Muscle of leg (tissue), 11 donors: ENCODE data around the gene SEC14L5. TPM values are rescaled to one million over a fixed set of nuclear protein-coding genes. Genes with fewer than 3 reads are reported as not detected.

ENCODE experiments used
- DNase-seq: peaks from one replicate; pipeline ENCODE4 v3.0.0; 2013
- H3K27ac ChIP-seq: one replicate; pipeline ENCODE4 v1.5.1; 2013; ENCODE audit warnings: mild to moderate bottlenecking, low read length, control low read depth
- H3K27me3 ChIP-seq: one replicate; pipeline ENCODE4 v1.6.1; 2013; ENCODE audit warnings: low read length; ENCODE audit not compliant: control insufficient read depth, insufficient read depth
- H3K36me3 ChIP-seq: one replicate; pipeline ENCODE4 v1.6.1; 2013; ENCODE audit warnings: low read length; ENCODE audit not compliant: control insufficient read depth, insufficient read depth
- H3K4me1 ChIP-seq: one replicate; pipeline ENCODE4 v1.6.1; 2013; ENCODE audit warnings: low read length; ENCODE audit not compliant: control insufficient read depth, insufficient read depth
- H3K4me3 ChIP-seq: one replicate; pipeline ENCODE4 v1.5.1; 2013; ENCODE audit warnings: low read length, control low read depth
- H3K9me3 ChIP-seq: replicated peaks from 2 replicates; pipeline ENCODE4 v1.6.1; 2013; ENCODE audit warnings: low read depth, low read length; ENCODE audit not compliant: control insufficient read depth
- WGBS: methylation state at CpG from one replicate; pipeline ENCODE4 v1.1.5; 2013; ENCODE audit warnings: missing lambda C conversion rate; ENCODE audit not compliant: insufficient coverage; 5-methylcytosine and 5-hydroxymethylcytosine counted together
- polyA plus RNA-seq, 8 donors: library from polyadenylated mRNA; unstranded; fragments of 120-200 nt; gene quantifications; one replicate each; pipeline versions ENCODE4 v1.2.1 to v1.2.3, GENCODE V29; 2013; ENCODE audit warnings: inconsistent platforms in 1 of 8, low replicate concordance in 1 of 8; ENCODE audit not compliant: insufficient read length in 8 of 8, insufficient read depth in 1 of 8
- total RNA-seq: library from RNA; stranded (reverse); fragments of 120-200 nt; gene quantifications from one replicate; pipeline ENCODE4 v1.2.4, GENCODE V29; 2013

The SEC14L5 gene
- total and polyA plus RNA-seq, 9 donors, result 0.40 to 1.00 (median 0.84) TPM

DNA sequence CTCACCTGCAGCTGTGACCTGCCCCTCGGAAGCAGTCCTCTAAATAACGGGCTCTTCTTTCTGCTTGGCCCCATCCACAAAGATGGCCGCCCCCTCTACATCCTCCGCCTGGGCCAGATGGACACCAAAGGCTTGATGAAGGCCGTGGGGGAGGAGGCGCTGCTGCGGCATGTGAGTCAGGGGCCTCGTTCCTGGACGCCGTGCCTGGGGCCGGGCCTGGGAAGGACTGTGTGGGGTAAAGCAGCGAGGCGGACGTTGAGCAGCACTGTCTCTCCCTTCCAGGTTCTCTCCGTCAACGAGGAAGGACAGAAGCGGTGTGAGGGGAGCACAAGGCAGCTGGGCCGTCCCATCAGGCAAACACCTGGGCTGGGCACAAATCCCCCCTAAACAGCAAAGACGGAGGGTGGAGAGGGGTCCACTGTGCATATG lies 42.5 kb downstream of the SEC14L5 start:
- Histone ChIP-seq H3K9me3 (no peaks in the 10 kb centered on the region), H3K27ac (no peak overlapping the region), H3K4me1 (no peaks in the 10 kb centered on the region), H3K4me3 (no peak overlapping the region), H3K27me3 (peaks cover 3% of the 10 kb centered on the region), H3K36me3 (no peaks in the 10 kb centered on the region)
- 74% methylated on average over 10 of the region's 19 CpGs for WGBS
- no peak for DNase-seq

DNA sequence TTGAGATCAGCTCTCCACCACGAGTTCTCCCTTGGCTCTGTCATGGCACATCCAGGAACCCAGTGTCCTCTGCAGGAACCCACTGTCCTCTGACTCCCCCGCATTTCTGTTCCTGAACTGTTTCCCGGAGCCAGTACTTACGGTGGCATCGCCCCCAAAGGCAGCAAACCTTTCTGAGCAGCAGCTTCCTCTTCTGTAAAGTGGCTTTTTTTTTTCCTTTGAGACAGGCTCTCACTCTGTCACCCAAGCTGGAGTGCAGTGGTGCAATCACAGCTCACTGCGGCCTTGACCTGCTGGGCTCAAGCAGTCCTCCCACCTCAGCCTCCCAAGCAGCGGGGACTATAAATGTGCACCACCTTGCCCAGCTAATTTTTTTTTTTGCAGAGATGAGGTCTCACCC lies 43.4 kb downstream of the SEC14L5 start:
- DNase-seq, result no peak
- Histone ChIP-seq H3K27me3 (peaks cover 3% of the 10 kb centered on the region), H3K4me1 (no peaks in the 10 kb centered on the region), H3K36me3 (no peaks in the 10 kb centered on the region), H3K9me3 (no peaks in the 10 kb centered on the region), H3K4me3 (no peak overlapping the region), H3K27ac (no peak overlapping the region)
- WGBS, result 82% methylated on average over 6 of the region's 7 CpGs

DNA sequence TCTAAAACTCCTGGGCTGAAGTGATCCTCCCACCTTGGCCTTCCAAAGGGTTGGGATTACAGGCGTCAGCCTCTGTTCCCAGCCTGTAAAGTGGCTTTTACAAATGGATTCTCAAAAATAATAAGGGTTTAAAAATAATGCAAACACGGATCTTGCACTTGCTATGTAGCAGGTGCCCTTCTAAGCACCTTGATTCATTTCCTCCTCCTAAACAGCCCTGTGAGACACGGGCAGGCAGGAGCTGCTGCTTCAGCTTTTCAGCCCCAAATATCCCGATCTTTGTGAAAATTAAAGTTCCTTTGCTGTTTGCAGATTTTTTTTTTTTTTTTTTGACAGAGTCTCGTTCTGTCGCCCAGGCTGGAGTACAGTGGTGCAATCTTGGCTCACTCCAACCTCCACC lies 43.9 kb downstream of the SEC14L5 start:
- no peak overlapping the region for H3K27ac ChIP-seq
- no peaks in the 10 kb centered on the region for H3K36me3 ChIP-seq
- no peak for DNase-seq
- H3K9me3 ChIP-seq, result no peaks in the 10 kb centered on the region
- H3K27me3 ChIP-seq, result peaks cover 3% of the 10 kb centered on the region
- no CpG with 5 or more reads among the region's 6 CpGs for whole genome bisulfite sequencing
- peaks cover 2% of the 10 kb centered on the region for H3K4me1 ChIP-seq
- H3K4me3 ChIP-seq, result no peak overlapping the region

DNA sequence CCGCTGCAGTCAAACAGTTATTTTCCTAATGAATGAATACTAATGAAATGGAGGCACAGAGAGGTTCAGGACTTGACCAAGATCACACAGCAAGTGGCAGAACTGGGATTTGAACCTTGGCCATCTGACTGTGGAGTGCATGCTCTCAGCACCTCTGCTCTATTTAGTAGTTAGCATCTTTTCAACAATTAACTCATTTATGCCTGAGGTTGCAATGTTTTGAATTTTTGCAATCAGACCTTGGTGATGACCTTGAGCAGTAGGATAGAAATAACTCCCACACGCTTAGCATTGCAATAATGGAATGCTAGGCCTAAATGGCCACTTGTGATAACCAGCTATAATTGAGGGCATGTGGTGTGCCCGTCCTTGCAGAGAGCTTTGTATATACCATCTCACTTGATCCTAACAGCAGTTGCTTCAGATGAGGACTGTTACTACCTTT lies 44.6 kb downstream of the SEC14L5 start:
- H3K27ac ChIP-seq, result no peak overlapping the region
- peaks cover 2% of the 10 kb centered on the region for H3K4me1 ChIP-seq
- WGBS, result no CpG with 5 or more reads among the region's 3 CpGs
- H3K9me3 ChIP-seq, result no peaks in the 10 kb centered on the region
- H3K27me3 ChIP-seq, result peaks cover 3% of the 10 kb centered on the region
- H3K36me3 ChIP-seq, result no peaks in the 10 kb centered on the region
- no peak for DNase-seq
- H3K4me3 ChIP-seq, result no peak overlapping the region

DNA sequence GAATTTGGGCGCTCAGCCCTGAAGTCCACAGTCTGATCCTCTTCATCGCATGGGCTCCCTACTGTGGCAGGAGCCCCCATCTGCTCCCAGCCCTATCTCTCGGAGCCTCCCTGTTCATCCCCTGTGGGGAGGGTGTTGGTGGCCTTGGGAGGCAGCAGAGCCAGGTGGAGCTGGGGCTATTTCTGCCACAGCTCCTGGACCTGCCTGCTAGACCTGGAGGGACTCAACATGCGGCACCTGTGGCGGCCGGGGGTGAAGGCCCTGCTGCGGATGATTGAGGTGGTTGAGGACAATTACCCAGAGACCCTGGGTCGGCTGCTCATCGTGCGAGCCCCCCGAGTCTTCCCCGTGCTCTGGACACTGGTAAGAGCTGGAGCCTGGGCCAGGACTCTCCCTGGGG lies 45.1 kb downstream of the SEC14L5 start:
- WGBS, result 79% methylated on average over 6 of the region's 12 CpGs
- Histone ChIP-seq H3K9me3 (no peaks in the 10 kb centered on the region), H3K36me3 (no peaks in the 10 kb centered on the region), H3K27me3 (peaks cover 3% of the 10 kb centered on the region), H3K27ac (no peak overlapping the region), H3K4me3 (no peak overlapping the region), H3K4me1 (peaks cover 2% of the 10 kb centered on the region)
- no peak for DNase-seq

DNA sequence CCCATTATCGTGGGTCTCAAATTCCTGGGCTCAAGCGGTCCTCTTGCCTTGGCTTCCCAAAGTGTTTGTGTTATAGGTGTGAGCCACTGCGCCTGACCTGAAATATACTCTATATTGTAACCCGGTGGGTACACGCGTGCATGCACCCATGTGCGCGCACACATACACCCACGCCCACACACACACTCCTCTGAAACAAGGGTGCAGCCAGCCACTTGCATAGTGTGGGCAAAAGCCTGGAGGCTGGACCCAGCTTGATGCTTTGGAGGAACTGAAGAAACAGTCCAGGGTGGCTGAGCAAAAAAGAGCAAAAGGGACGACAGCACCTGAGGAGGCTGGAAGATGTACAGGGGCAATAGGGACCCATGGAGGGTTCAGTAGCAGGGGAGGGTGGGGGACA lies 45.7 kb downstream of the SEC14L5 start:
- peaks cover 3% of the 10 kb centered on the region for H3K27me3 ChIP-seq
- H3K36me3 ChIP-seq, result no peaks in the 10 kb centered on the region
- no peak for DNase-seq
- no peak overlapping the region for H3K27ac ChIP-seq
- peaks cover 2% of the 10 kb centered on the region for H3K4me1 ChIP-seq
- H3K9me3 ChIP-seq, result no peaks in the 10 kb centered on the region
- 67% methylated on average over 1 of the region's 10 CpGs for WGBS
- no peak overlapping the region for H3K4me3 ChIP-seq

DNA sequence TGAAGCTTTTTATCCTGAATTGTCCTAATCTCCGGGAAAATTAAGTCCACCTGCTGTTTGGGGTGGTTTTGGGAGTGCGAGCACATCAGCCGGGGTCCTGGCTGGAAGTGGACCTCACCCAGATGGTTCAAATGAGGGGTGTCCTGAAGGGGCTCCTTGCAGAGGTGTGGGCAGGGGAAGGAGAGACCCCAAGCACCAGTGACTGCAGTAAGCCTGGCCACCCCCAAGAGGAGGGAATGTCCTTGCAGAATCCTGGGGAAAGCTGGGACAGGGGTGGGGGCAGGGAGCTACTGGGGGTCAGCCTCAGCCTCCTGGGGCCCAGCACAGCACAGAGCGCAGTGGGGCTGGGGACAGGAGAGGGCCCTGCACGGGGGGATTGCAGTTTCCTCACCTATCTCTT lies 46.2 kb downstream of the SEC14L5 start:
- Histone ChIP-seq H3K4me3 (no peak overlapping the region), H3K27ac (no peak overlapping the region)
- 79% methylated on average over 4 of the region's 5 CpGs for WGBS

DNA sequence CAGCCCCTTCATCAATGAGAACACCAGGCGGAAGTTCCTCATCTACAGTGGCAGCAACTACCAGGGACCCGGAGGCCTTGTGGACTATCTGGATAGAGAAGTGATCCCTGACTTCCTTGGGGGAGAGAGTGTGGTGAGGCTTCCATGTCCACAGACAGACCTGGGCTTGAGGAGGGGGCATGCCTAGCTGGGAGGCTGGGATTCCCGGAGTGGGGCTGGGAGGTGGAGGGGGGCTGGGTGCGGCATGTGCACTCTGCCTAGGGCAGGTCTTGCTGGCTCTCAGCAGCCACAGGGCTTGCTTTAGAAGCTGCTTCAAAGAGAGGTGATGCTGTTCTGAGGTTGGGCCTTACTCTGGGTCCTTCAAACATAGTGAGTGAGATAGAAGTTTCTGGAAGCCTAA lies 47.8 kb downstream of the SEC14L5 start:
- no peak for DNase-seq
- 40% methylated on average over 2 of the region's 4 CpGs for WGBS
- H3K36me3 ChIP-seq, result no peaks in the 10 kb centered on the region
- H3K9me3 ChIP-seq, result no peaks in the 10 kb centered on the region
- no peak overlapping the region for H3K4me3 ChIP-seq
- H3K27me3 ChIP-seq, result peaks cover 9% of the 10 kb centered on the region
- H3K27ac ChIP-seq, result no peak overlapping the region
- peaks cover 2% of the 10 kb centered on the region for H3K4me1 ChIP-seq

More for the DNA sequence above, 46.2 kb downstream of the SEC14L5 start:
- DNase-seq, result no peak
- no peaks in the 10 kb centered on the region for H3K9me3 ChIP-seq
- H3K27me3 ChIP-seq, result peaks cover 3% of the 10 kb centered on the region
- H3K4me1 ChIP-seq, result peaks cover 2% of the 10 kb centered on the region
- H3K36me3 ChIP-seq, result no peaks in the 10 kb centered on the region

DNA sequence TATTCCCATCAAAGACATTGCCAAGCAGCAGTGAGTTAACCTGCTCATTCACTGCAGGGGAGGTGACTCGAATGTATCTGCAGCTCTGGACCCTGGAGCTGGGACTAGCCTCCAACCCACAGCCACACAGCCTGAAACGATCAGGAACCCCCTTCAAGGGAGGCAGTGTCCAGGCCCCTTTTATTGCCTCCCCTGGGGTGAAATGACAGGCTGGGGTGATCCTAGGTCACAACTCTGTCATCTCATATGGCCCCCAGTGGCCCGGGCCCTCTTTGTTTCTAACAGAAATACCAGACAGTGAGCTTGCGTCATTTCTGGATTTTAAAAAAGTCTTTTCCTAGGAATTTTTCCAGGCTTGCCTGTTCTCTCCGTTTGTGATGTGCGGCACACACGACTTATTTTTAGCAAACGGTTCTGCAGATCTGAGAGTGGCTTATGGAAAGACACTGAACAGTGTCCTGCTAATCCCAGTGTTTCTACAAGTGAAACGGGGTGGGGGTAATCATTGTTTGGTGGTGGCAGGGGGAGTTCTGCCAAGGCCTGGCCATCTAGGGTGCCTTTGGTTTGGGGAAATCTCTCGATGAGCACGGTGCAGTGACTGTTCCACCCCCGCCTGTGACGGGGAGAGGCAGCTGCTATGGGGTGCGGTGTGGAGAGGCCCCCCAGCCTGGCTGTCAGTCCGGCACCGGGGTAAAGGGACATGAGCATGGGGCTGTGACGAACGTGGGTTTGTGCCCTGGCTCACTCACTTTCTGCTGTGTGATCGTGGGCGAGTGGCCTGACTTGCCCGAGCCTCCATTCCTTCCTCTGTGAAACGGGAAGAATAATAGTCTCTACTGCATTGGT lies 48.4 kb downstream of the SEC14L5 start:
- Histone ChIP-seq H3K4me3 (no peak overlapping the region), H3K27me3 (peaks cover 10% of the 10 kb centered on the region), H3K9me3 (no peaks in the 10 kb centered on the region), H3K27ac (peak overlapping the region; percentile 25), H3K4me1 (peaks cover 2% of the 10 kb centered on the region), H3K36me3 (no peaks in the 10 kb centered on the region)
- DNase-seq, result peak; percentile 81
- 55% methylated on average over 16 of the region's 22 CpGs for WGBS

DNA sequence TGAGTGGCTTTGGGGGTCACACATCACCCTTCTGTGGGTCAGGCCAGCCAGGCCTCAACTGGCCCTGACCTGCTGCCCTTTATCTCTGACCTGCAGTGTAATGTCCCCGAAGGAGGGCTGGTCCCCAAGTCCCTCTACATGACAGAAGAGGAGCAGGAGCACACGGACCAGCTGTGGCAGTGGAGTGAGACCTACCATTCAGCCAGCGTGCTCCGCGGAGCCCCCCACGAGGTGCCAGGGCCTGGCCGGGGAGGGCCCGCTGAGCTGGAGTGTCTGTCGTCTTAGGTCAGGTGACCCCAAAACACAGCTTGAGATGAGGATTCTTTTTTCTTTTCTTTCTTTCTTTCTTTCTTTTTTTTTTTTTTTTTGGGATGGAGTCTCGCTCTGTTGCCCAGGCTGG lies 49.1 kb downstream of the SEC14L5 start:
- Histone ChIP-seq H3K27me3 (peaks cover 10% of the 10 kb centered on the region), H3K36me3 (no peaks in the 10 kb centered on the region), H3K4me1 (peaks cover 2% of the 10 kb centered on the region), H3K4me3 (no peak overlapping the region), H3K9me3 (no peaks in the 10 kb centered on the region), H3K27ac (no peak overlapping the region)
- DNase-seq, result no peak
- WGBS, result 55% methylated on average over 3 of the region's 10 CpGs
